Caco-2 (cell line): ENCODE measurements around the gene NTN1. TPM values are rescaled to one million over a fixed set of nuclear protein-coding genes. Genes with fewer than 3 reads are reported as not detected.

ENCODE experiments used
- BruUV-seq: library from RNA; stranded (reverse); fragments of 400-500 nt; replicated peaks from 2 replicates; lab custom pipeline; 2021; lab: Mats Ljungman, UMichigan
- CTCF ChIA-PET: fragments of 300-600 bp; sonication (Branson Sonifier 250); formaldehyde crosslinking; loops from one replicate; lab custom pipeline; 2022; ENCODE audit warnings: antibody characterized with exemption; lab: Charles Lee
- POLR2A ChIA-PET: fragments of 300-600 bp; sonication (Branson Sonifier 250); formaldehyde crosslinking; loops from one replicate; lab custom pipeline; 2022; ENCODE audit warnings: antibody characterized with exemption; lab: Charles Lee
- DNase-seq, 2 experiments: peaks; one replicate each; pipeline versions ENCODE4 v3.0.0 to v3.0.0-alpha.2; 2020 to 2022
- H3K27me3 ChIP-seq: replicated peaks from 2 replicates; pipeline ENCODE4 v1.6.0; 2011; ENCODE audit warnings: low read length; ENCODE audit not compliant: control insufficient read depth, insufficient read depth
- H3K36me3 ChIP-seq: 2 replicates; pipeline ENCODE4 v1.5.1; 2011; ENCODE audit warnings: low read length; ENCODE audit not compliant: control insufficient read depth, insufficient read depth
- H3K4me1 ChIP-seq: fragments of 250-450 bp; sonication (Bioruptor Pico); 2 replicates; pipeline ENCODE4 v1.5.1; 2020; ENCODE audit warnings: mild to moderate bottlenecking
- H3K4me3 ChIP-seq: 2 replicates; pipeline ENCODE4 v1.5.1; 2011; ENCODE audit warnings: low read depth, mild to moderate bottlenecking, control low read depth, low read length
- H3K9me3 ChIP-seq: fragments of 250-450 bp; sonication (Bioruptor Pico); 2 replicates; pipeline ENCODE4 v1.5.1; 2020; ENCODE audit warnings: mild to moderate bottlenecking, moderate library complexity
- H3K27ac Mint-ChIP-seq: one replicate; pipeline ENCODE4 v1.8.0; 2022; ENCODE audit warnings: mixed read lengths; ENCODE audit not compliant: unreplicated experiment
- H3K27me3 Mint-ChIP-seq: one replicate; pipeline ENCODE4 v1.8.0; 2022; ENCODE audit warnings: mixed read lengths; ENCODE audit not compliant: insufficient read depth, unreplicated experiment
- H3K36me3 Mint-ChIP-seq: one replicate; pipeline ENCODE4 v1.8.0; 2022; ENCODE audit warnings: mild to moderate bottlenecking, mixed read lengths; ENCODE audit not compliant: insufficient read depth, unreplicated experiment
- H3K4me1 Mint-ChIP-seq: one replicate; pipeline ENCODE4 v1.8.0; 2022; ENCODE audit warnings: low read depth, mixed read lengths; ENCODE audit not compliant: unreplicated experiment
- H3K4me3 Mint-ChIP-seq: one replicate; pipeline ENCODE4 v1.8.0; 2022; ENCODE audit warnings: mild to moderate bottlenecking, moderate library complexity, mixed read lengths; ENCODE audit not compliant: unreplicated experiment
- H3K9me3 Mint-ChIP-seq: one replicate; pipeline ENCODE4 v1.8.0; 2022; ENCODE audit warnings: mixed read lengths; ENCODE audit not compliant: unreplicated experiment
- intact Hi-C: fragments of 100-400 bp; cut with micrococcal nuclease; formaldehyde crosslinking; loops from one replicate; pipeline ENCODE4 v1.10.0; 2022; ENCODE audit not compliant: unreplicated experiment
- total RNA-seq: library from RNA; stranded (reverse); gene quantifications from 2 replicates; pipeline ENCODE4 v1.2.3, GENCODE V29; 2022
- TF ChIP-seq, protein P1 (sequence below), 2 experiments: fragments of 200-600 bp in 1 of 2; IDR thresholded peaks; 1 replicate in 1 of 2; 2 replicates in 1 of 2; pipeline versions ENCODE4 v1.5.1 to v1.8.0; 2011 to 2022; ENCODE audit warnings: antibody characterized with exemption in 1 of 2, control low read depth in 1 of 2, inconsistent platforms in 1 of 2, low read depth in 1 of 2, low read length in 1 of 2, mild to moderate bottlenecking in 1 of 2, moderate library complexity in 1 of 2; ENCODE audit not compliant: insufficient read depth in 1 of 2, severe bottlenecking in 1 of 2, unreplicated experiment in 1 of 2

The NTN1 gene
- total RNA-seq, 1 experiment from 2014 or later, result 0.88 TPM

DNA sequence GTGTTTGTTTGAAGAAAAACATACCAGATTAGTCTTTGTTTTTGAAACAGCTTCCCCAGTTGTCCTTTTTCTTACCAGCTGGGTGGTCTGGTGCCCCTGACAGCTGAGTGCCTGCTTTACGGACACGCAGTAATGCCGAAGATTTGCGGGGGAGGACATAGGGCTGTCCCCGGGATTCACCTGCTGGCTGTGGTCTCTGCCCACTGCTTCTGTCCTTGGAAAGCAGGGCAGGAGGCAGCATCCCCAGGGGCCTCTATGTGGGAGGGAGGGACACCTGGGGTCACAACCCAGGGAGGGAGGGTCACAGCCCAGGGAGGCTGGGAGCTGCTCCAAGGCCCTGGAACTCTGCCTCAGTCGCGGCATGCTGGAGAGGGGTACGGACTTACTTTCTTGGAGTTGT lies 221.7 kb downstream of the NTN1 start:
- no peaks in the 10 kb centered on the region for H3K27me3 Mint-ChIP-seq
- H3K4me3 ChIP-seq, result no peak overlapping the region
- CTCF ChIA-PET, result no interaction called here
- no peaks in the 10 kb centered on the region for H3K4me1 ChIP-seq
- POLR2A ChIA-PET, result no interaction called here
- H3K36me3 ChIP-seq, result no peaks in the 10 kb centered on the region
- H3K4me1 Mint-ChIP-seq, result no peaks in the 10 kb centered on the region
- no peaks in the 10 kb centered on the region for H3K36me3 Mint-ChIP-seq
- TF ChIP-seq, protein P1, sequence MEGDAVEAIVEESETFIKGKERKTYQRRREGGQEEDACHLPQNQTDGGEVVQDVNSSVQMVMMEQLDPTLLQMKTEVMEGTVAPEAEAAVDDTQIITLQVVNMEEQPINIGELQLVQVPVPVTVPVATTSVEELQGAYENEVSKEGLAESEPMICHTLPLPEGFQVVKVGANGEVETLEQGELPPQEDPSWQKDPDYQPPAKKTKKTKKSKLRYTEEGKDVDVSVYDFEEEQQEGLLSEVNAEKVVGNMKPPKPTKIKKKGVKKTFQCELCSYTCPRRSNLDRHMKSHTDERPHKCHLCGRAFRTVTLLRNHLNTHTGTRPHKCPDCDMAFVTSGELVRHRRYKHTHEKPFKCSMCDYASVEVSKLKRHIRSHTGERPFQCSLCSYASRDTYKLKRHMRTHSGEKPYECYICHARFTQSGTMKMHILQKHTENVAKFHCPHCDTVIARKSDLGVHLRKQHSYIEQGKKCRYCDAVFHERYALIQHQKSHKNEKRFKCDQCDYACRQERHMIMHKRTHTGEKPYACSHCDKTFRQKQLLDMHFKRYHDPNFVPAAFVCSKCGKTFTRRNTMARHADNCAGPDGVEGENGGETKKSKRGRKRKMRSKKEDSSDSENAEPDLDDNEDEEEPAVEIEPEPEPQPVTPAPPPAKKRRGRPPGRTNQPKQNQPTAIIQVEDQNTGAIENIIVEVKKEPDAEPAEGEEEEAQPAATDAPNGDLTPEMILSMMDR (IDR thresholded peaks at IDR 0.05; ENCODE audit: insufficient read depth in 1 of 2, low read depth in 1 of 2, low read length in 1 of 2, severe bottlenecking in 1 of 2, unreplicated experiment in 1 of 2), result no peak
- no peaks in the 10 kb centered on the region for H3K9me3 Mint-ChIP-seq
- intact Hi-C loops, result no loop called here
- H3K4me3 Mint-ChIP-seq, result no peak overlapping the region
- BruUV-seq, result no TSS peak
- DNase-seq, result no peak
- H3K27me3 ChIP-seq, result no peaks in the 10 kb centered on the region
- H3K9me3 ChIP-seq, result no peaks in the 10 kb centered on the region
- no peak overlapping the region for H3K27ac Mint-ChIP-seq

DNA sequence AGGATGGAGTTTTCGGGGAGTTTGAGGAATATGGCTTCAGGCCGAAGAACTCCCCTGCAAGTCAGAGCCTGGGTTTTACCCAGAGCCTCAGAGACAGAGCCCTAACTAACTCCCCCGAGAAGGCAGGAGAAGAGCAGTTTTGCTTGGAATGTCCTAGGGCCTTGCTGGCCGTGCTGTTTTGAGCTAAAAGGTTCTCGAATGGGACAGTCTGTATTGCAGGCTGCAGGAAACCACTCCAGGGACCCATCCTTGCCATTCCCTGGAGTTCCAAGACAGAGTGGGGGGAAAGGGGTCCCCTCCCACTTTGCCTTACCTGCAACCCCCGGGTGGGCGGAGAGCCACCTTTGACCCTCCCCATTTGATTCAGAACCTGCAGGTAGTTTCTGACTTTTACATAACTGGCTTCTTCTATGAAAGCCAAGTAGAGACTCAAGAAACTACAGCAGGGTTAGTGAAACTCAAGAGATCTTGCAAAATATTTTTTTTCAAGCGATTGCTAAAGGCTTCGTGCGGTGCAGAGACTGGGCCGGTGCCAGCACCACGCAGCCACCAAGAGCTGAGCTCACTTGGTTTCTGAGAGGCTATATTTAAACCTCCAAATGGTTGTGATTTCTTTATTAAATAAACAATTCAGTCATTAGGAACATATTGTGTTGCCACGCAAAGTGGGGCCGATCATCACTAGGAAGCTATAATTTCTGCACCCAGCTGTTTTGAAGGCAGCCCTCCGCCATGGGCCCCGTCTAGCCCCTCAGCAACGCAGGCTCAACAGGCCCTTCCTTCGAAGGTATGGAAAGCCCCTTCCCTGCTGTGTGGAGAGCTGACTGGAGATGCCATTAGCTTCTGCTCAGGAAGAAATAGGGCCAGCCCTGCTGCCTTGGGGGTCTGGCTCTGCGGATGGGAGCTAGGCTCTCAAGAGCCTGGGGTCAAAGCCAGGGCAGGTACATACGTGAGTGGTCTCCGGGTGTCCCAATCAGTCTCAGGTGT lies 223.0 kb downstream of the NTN1 start:
- DNase-seq, result no peak
- BruUV-seq, result no TSS peak
- Histone ChIP-seq H3K9me3 (no peaks in the 10 kb centered on the region), H3K27me3 (no peaks in the 10 kb centered on the region), H3K4me3 (no peak overlapping the region), H3K4me1 (no peaks in the 10 kb centered on the region), H3K36me3 (no peaks in the 10 kb centered on the region)
- TF ChIP-seq, protein P1 (IDR thresholded peaks at IDR 0.05; ENCODE audit: insufficient read depth in 1 of 2, low read depth in 1 of 2, low read length in 1 of 2, severe bottlenecking in 1 of 2, unreplicated experiment in 1 of 2), result no peak
- Mint-ChIP-seq H3K4me1 (no peaks in the 10 kb centered on the region), H3K4me3 (no peak overlapping the region), H3K36me3 (no peaks in the 10 kb centered on the region), H3K27me3 (no peaks in the 10 kb centered on the region), H3K27ac (no peak overlapping the region), H3K9me3 (no peaks in the 10 kb centered on the region)
- CTCF ChIA-PET, result no interaction called here
- POLR2A ChIA-PET, result no interaction called here
- intact Hi-C loops, result no loop called here

DNA sequence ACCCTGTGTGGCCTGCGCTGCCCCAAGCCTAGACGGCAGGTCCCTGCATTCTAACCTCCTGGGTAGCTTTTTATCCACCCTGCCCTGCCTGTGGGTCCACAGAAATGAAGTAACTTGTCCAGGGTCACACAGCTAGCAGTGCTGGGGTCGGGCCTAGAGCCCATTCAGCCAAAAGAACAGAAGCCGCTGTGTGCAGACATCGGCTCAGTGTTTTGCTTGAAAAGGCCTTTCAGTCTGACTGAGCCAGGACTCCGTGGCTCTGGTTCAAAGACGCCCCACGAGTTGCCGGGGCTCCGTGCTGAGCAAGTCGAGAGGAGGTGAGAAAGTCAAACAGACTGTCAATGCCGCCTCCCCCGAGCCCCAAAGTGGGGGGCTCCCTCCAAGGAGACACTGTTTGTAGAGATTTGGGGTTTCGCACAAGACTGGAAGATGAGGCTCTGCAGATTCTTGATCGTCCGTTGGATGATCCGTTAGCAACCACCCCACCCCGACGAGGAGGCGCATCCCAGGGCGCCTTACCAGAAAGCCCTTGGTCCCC lies 226.2 kb downstream of the NTN1 start:
- no peaks in the 10 kb centered on the region for H3K9me3 Mint-ChIP-seq
- DNase-seq, result no peak
- TF ChIP-seq, protein P1 (IDR thresholded peaks at IDR 0.05; ENCODE audit: insufficient read depth in 1 of 2, low read depth in 1 of 2, low read length in 1 of 2, severe bottlenecking in 1 of 2, unreplicated experiment in 1 of 2), result no peak
- no peaks in the 10 kb centered on the region for H3K4me1 ChIP-seq
- H3K36me3 Mint-ChIP-seq, result no peaks in the 10 kb centered on the region
- no TSS peak for BruUV-seq
- ChIA-PET CTCF (no interaction called here), POLR2A (no interaction called here)
- no peaks in the 10 kb centered on the region for H3K27me3 ChIP-seq
- H3K27me3 Mint-ChIP-seq, result no peaks in the 10 kb centered on the region
- H3K27ac Mint-ChIP-seq, result no peak overlapping the region
- no peaks in the 10 kb centered on the region for H3K36me3 ChIP-seq
- H3K4me1 Mint-ChIP-seq, result no peaks in the 10 kb centered on the region
- H3K4me3 ChIP-seq, result no peak overlapping the region
- H3K9me3 ChIP-seq, result no peaks in the 10 kb centered on the region
- intact Hi-C loops, result no loop called here
- H3K4me3 Mint-ChIP-seq, result no peak overlapping the region
